ENCODE measurements around the gene GPR142.

Gene GPR142

DNA sequence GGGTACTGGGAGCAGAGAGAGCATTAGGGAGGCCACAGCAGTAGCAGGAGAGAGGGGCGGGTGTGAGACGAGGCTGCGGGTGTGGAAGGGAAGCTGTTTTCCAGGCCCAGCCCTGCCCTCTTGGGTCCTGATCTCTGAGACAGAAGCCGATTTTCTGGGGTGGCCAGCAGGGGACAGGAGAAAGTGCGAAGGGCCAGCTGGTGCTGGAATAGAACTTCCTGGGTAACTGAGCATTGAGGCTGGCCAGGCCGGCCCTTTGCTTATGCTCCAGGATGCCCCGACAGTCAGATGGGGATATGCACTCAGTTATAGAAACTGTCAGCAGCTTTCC, 6.4 kb upstream of the GPR142 start:
- no peak for TF ChIP-seq TAF1 (IDR thresholded peaks at IDR 0.05; ENCODE audit: borderline replicate concordance, low read depth, low read length)
- TF ChIP-seq POLR2A (IDR thresholded peaks at IDR 0.05; ENCODE audit: low read depth, low read length) = no peak
- TF ChIP-seq POLR2AphosphoS5 (IDR thresholded peaks at IDR 0.05; ENCODE audit: low read depth, low read length) = no peak
- no peak for FAIRE-seq
- DNase-seq (ENCODE audit: insufficient read length) = no peak

DNA sequence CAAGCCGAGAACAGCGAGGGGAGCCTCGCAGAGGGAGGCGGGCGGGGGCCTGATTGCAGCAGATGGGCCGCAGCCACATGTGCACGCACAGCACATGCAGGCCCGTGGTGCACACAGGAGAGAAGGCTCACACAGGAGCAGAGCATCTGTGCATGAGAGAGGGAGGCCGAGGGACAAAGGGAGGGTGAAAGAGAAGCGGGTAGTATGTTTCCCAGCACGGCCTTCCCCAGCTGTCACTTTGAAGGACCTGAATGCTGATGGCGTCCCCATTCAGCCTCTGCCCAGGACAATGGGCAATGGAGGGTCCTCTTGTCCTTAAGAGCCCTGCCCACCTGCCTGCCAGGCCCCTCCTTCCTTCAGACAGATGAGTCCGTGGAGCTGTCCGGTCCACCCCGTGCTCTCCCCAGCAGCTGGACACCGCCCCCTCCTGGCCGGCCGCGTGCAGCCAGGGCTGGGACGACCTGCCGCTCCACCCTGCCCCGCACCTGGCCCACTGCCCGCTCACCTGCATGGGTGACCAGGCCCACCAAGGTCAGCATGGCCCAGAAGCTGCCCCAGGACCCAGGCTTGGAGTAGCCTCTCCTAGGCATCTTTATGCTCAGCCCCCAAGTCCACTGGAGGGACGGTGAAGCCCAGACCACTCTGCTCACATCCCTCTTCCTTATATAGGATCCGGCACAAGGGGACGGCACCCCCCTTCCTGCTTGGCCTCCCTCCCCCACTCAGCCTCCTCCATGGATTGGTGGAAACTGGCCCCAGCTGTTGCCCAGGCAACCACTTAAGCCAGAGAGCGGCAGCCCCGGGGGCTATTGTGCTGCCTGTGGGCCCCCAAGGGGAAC, 5.9 kb upstream of the GPR142 start, which contains the start of gene BTBD17:
Gene BTBD17, minus strand, starts transcription at position 639 of the 839 bp plus-strand sequence. Its CDS starts 49 bp downstream, at position 590.
- TF ChIP-seq POLR2A (IDR thresholded peaks at IDR 0.05; ENCODE audit: low read depth, low read length) (no peak), TAF1 (IDR thresholded peaks at IDR 0.05; ENCODE audit: borderline replicate concordance, low read depth, low read length) (no peak), POLR2AphosphoS5 (IDR thresholded peaks at IDR 0.05; ENCODE audit: low read depth, low read length) (no peak)
- DNase-seq (ENCODE audit: insufficient read length) (no peak), FAIRE-seq (no peak)

DNA sequence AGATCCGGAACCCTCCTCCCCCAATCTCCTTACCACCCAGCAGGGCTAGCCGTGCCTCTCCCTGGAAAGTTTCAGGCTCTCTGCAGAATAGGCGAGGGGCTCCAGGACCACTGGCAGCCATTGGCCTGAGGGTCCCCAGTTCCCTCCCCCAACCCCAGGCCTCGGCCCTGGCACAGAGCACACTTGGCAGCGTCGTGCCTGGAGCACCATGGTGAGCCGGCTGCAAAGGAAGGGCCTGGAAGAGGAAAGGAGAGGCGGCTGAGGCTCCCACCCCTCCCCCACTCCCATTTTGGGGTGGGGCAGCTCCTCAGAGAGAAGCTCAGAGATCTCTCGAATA, 5.3 kb upstream of the GPR142 start:
- no peak for FAIRE-seq
- no peak for DNase-seq (ENCODE audit: insufficient read length)
- TF ChIP-seq POLR2A (IDR thresholded peaks at IDR 0.05; ENCODE audit: low read depth, low read length) (no peak), POLR2AphosphoS5 (IDR thresholded peaks at IDR 0.05; ENCODE audit: low read depth, low read length) (no peak), TAF1 (IDR thresholded peaks at IDR 0.05; ENCODE audit: borderline replicate concordance, low read depth, low read length) (no peak)

DNA sequence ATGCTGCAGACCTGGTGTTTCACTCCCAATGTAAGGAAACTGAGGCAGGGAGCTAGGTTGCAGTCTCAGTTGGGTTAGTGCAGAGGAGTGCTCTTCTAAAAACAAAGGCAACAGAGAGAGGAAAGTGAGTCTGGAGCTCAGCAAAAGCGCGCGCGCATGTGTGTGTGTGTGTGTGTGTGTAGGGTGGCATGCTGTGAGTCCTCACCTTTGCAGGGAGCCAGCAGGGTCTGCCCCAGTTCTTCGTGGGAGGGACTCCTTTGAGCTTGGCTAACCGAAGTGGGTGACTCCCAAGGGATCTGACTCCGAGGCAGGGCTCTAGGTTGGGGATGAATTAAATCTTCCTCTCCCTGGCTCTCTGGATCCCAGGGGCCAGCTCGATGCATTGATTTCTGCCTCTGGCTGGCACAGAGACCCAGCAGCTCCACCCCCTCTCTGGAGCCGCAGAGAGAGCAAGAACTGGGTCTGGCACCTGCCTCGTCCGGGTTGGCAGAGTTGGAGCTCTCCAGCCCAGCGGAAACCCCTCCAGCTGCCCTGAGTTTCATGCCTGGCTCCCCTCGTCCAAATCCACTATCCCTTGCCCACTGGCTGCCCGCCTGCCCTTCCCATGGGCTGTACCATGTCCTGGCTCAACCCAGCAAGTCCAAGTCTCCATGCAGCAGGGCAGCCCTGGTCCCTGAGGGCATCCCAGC, 4.4 kb upstream of the GPR142 start:
- FAIRE-seq = no peak
- TF ChIP-seq POLR2AphosphoS5 (IDR thresholded peaks at IDR 0.05; ENCODE audit: low read depth, low read length) (no peak), TAF1 (IDR thresholded peaks at IDR 0.05; ENCODE audit: borderline replicate concordance, low read depth, low read length) (no peak)
- DNase-seq (ENCODE audit: insufficient read length) = no peak

DNA sequence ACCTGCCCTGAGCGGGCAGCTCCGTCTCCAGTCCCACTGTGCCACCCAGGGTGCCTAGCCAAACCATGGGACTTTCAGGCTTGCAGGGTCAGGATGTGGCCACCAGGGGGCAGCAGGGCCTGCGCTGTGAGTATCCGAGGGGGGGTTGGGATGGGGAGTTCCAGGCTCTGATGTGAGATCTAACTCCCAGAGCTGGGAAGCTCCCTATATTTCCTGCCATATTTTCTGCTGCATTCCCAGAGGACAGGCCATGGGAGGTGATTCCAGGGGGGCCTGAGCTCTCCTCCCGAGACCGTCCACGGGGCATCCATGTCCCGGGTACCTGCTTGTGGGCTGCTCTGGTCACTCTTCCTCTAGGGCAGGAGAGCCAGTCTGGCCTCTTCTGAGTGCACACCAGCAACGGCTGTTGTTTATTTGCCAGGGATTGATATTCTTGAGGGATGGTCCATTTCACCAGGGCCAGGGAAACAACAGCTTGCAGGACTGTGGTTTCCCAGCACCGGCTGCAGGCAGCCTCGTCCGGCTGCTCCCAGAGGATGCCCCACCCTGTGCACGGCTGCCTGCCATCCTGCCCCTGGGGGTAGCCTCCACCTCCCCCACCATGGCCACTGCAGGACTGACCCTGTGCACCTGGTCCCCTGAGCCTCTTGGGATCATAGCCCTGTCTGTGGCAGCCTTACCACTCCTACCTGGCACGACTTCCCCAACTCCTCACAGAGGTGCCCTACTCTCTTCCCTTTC, 1.2 kb downstream of the GPR142 start:
- TF ChIP-seq POLR2A (IDR thresholded peaks at IDR 0.05; ENCODE audit: low read depth, low read length) (no peak), TAF1 (IDR thresholded peaks at IDR 0.05; ENCODE audit: borderline replicate concordance, low read depth, low read length) (no peak), POLR2AphosphoS5 (IDR thresholded peaks at IDR 0.05; ENCODE audit: low read depth, low read length) (no peak)
- peak; percentile 78 for DNase-seq (ENCODE audit: insufficient read length)
- peak; percentile 79 for FAIRE-seq

DNA sequence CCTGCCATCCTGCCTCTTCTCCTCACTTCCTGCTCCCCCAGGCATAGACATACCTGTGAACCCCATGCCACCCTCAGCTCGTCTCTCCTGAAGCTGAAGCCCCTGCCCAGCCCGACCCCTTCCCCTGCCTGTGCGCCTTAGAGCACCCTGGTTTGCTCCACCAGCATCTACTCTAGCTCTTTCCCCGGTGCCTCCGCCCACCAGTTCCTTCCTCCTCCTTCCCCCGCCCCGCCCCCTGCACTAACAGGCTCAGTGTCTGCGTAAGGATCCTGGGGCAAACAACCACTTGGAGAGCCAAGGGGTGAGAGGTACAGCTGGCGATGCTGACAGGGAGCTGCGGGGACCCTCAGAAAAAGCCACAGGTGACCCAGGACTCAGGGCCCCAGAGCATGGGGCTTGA, 1.9 kb downstream of the GPR142 start:
- TF ChIP-seq POLR2AphosphoS5 (IDR thresholded peaks at IDR 0.05; ENCODE audit: low read depth, low read length) = no peak
- no peak for TF ChIP-seq POLR2A (IDR thresholded peaks at IDR 0.05; ENCODE audit: low read depth, low read length)
- no peak for TF ChIP-seq TAF1 (IDR thresholded peaks at IDR 0.05; ENCODE audit: borderline replicate concordance, low read depth, low read length)
- FAIRE-seq (no peak), DNase-seq (ENCODE audit: insufficient read length) (no peak)

DNA sequence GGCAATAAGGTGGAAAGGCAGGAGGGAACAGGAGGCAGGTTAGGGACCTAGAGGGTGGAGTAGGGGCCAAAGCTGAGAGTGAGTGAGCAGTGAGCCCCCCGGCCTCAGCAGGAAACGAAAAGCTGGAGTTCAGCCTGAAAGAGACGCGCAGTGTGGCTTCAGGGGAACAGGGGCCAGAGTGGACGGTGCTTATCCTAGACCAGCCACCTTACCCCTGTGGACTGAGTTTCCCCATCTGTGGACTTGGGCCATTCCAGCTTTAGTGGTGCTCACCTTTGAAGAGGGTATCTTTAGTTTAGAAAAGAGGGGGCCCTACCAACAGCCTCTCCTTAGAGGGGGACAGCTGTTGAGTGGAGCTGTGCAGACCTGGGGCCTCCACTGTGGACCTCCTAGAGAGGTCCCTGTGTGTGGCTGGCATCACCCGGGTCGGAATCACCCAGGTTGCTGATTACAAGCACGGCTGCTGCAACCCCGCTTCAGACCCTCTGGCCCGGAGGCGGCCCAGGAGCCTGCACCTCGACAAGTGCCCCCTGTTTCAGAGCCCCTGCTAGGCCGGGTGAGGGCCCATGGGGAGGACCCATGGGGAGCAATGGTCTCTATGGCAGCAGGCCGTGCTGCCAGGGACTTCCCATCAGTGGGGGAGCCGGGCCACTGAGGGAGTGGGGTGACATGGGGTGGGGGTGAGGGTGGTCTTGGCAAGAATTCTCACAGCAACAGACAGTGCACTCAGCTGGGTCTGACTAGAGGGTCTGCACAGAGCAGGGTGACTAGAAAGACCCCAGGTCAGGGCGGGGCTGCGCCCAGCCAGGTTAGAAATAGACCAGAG, 2.6 kb downstream of the GPR142 start:
- TF ChIP-seq POLR2A (IDR thresholded peaks at IDR 0.05; ENCODE audit: low read depth, low read length) (no peak), POLR2AphosphoS5 (IDR thresholded peaks at IDR 0.05; ENCODE audit: low read depth, low read length) (no peak), TAF1 (IDR thresholded peaks at IDR 0.05; ENCODE audit: borderline replicate concordance, low read depth, low read length) (no peak)
- FAIRE-seq = no peak

DNA sequence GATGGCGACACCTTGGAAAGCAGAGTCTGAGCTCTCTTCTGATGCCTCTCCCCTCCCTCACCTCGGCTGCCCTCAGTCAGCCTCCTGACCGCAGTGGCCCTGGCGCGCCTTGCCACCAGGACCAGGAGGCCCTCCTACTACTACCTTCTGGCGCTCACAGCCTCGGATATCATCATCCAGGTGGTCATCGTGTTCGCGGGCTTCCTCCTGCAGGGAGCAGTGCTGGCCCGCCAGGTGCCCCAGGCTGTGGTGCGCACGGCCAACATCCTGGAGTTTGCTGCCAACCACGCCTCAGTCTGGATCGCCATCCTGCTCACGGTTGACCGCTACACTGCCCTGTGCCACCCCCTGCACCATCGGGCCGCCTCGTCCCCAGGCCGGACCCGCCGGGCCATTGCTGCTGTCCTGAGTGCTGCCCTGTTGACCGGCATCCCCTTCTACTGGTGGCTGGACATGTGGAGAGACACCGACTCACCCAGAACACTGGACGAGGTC, 4.4 kb downstream of the GPR142 start:
- TF ChIP-seq TAF1 (IDR thresholded peaks at IDR 0.05; ENCODE audit: borderline replicate concordance, low read depth, low read length) = no peak
- no peak for TF ChIP-seq POLR2AphosphoS5 (IDR thresholded peaks at IDR 0.05; ENCODE audit: low read depth, low read length)
- no peak for TF ChIP-seq POLR2A (IDR thresholded peaks at IDR 0.05; ENCODE audit: low read depth, low read length)
- FAIRE-seq (no peak), DNase-seq (ENCODE audit: insufficient read length) (no peak)

More for the DNA sequence above, 2.6 kb downstream of the GPR142 start:
- no peak for DNase-seq (ENCODE audit: insufficient read length)

DNA sequence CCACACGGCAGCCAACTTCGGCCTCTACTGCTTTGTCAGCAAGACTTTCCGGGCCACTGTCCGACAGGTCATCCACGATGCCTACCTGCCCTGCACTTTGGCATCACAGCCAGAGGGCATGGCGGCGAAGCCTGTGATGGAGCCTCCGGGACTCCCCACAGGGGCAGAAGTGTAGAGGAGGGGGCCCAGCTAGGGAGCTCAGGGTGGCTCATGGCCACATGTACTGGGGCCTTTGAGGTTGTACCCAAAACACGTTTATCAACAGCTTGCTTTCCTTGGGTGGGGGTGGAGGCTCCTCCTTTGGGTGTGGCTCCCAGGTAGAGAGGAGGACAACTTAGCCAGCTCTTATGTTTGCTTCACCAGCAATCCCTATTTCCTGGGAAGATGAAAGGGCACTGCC, 5.1 kb downstream of the GPR142 start:
- FAIRE-seq (no peak), DNase-seq (ENCODE audit: insufficient read length) (no peak)
- TF ChIP-seq POLR2AphosphoS5 (IDR thresholded peaks at IDR 0.05; ENCODE audit: low read depth, low read length) (no peak), TAF1 (IDR thresholded peaks at IDR 0.05; ENCODE audit: borderline replicate concordance, low read depth, low read length) (no peak)

DNA sequence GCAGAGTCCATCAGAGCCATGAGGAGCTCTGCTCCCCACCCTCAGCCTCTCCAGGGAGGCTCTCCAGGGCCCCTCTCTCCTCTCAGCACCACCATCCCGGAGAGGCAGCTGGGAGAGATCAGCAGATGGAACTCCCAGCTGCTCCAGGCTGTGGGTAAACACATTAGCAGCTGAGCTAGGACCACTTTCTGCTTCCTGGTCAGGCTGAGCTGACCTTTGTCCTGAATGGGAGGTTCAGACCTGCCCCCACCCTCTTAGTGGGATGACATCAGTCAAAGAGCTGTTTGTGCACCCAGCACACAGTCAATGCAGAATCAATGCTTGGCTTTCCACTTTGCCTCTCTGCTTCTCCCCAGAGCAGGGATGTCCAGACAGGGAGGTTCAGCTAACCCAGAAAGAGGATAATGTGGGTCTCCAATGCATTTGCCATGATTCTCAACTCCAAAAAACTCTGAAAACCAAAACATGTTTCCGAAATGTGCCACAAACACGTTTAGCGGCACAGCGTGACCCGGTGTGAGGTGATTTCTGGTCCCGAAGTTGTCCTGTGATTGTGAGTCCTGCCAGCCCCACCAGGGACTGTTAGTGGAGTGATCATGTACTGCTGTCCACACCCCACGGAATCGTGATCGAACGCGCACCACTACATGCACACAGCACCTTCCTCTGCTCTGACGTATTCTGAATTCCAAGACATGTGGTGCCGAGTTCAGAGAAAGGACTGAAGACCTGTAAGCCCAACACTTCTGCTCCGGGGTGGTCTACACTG, 6.7 kb downstream of the GPR142 start:
- FAIRE-seq (no peak), DNase-seq (ENCODE audit: insufficient read length) (no peak)
- TF ChIP-seq TAF1 (IDR thresholded peaks at IDR 0.05; ENCODE audit: borderline replicate concordance, low read depth, low read length) = no peak
- TF ChIP-seq POLR2A (IDR thresholded peaks at IDR 0.05; ENCODE audit: low read depth, low read length) = no peak
- no peak for TF ChIP-seq POLR2AphosphoS5 (IDR thresholded peaks at IDR 0.05; ENCODE audit: low read depth, low read length)

Data from GM12892 (cell line).